Smooth muscle cell (in vitro differentiated cells): Measurements from ENCODE around the gene RRAGD. TPM values are rescaled to one million over a fixed set of nuclear protein-coding genes. Genes with fewer than 3 reads are reported as not detected.

ENCODE experiments used
- DNase-seq: peaks from one replicate; lab custom pipeline; 2025; ENCODE audit not compliant: unreplicated experiment; lab: John Stamatoyannopoulos, UW
- H2AFZ ChIP-seq: fragments of 200-600 bp; sonication (generic); 2 replicates; pipeline ENCODE4 v1.6.0; 2016; ENCODE audit warnings: antibody characterized with exemption, low read depth, mild to moderate bottlenecking
- H3F3A ChIP-seq: fragments of 200-600 bp; sonication (generic); 2 replicates; pipeline ENCODE4 v1.6.0; 2017; ENCODE audit warnings: antibody characterized with exemption, low read depth
- H3K27ac ChIP-seq: fragments of 200-600 bp; sonication (generic); 2 replicates; pipeline ENCODE4 v1.5.1; 2016; ENCODE audit warnings: low read depth, mild to moderate bottlenecking
- H3K27me3 ChIP-seq: fragments of 200-600 bp; sonication (generic); 2 replicates; pipeline ENCODE4 v1.6.1; 2016; ENCODE audit warnings: low read depth, mild to moderate bottlenecking
- H3K36me3 ChIP-seq: fragments of 200-600 bp; sonication (generic); 2 replicates; pipeline ENCODE4 v1.5.1; 2016; ENCODE audit warnings: low read depth
- H3K4me1 ChIP-seq: fragments of 200-600 bp; sonication (generic); 2 replicates; pipeline ENCODE4 v1.5.1; 2016; ENCODE audit warnings: low read depth
- H3K4me2 ChIP-seq: fragments of 200-600 bp; sonication (generic); 2 replicates; pipeline ENCODE4 v1.6.0; 2016; ENCODE audit warnings: mild to moderate bottlenecking
- H3K4me3 ChIP-seq: fragments of 200-600 bp; sonication (generic); 2 replicates; pipeline ENCODE4 v1.5.1; 2016; ENCODE audit warnings: mild to moderate bottlenecking
- H3K79me2 ChIP-seq: fragments of 200-600 bp; sonication (generic); 2 replicates; pipeline ENCODE4 v1.6.0; 2016; ENCODE audit warnings: low read depth, mild to moderate bottlenecking
- H3K9ac ChIP-seq: fragments of 200-600 bp; sonication (generic); 2 replicates; pipeline ENCODE4 v1.6.0; 2016; ENCODE audit warnings: low read depth
- H3K9me3 ChIP-seq: fragments of 200-600 bp; sonication (generic); replicated peaks from 2 replicates; pipeline ENCODE4 v1.5.1; 2016; ENCODE audit warnings: low read depth
- H4K20me1 ChIP-seq: fragments of 200-600 bp; sonication (generic); 2 replicates; pipeline ENCODE4 v1.6.0; 2016; ENCODE audit warnings: low read depth
- WGBS: methylation state at CpG from one replicate; pipeline ENCODE4 v1.1.7; 2016; ENCODE audit warnings: low lambda C conversion rate; 5-methylcytosine and 5-hydroxymethylcytosine counted together
- polyA plus RNA-seq: library from polyadenylated mRNA; unstranded; fragments of >200 nt; fragmentation: Nextera tagmentation; extraction: Ambion mirVana; gene quantifications from 2 replicates; pipeline ENCODE4 v1.2.1, GENCODE V29; 2016
- total RNA-seq: library from RNA; depleted of rRNA; stranded (reverse); fragments of >200 nt; gene quantifications from 2 replicates; pipeline ENCODE4 v1.2.3, GENCODE V29; 2014
- TF ChIP-seq, protein P1 (sequence below): fragments of 200-600 bp; sonication (generic); IDR thresholded peaks from 2 replicates; pipeline ENCODE4 v1.5.1; 2017; ENCODE audit warnings: borderline replicate concordance, mild to moderate bottlenecking, antibody characterized with exemption; ENCODE audit not compliant: insufficient read depth, poor library complexity, severe bottlenecking

The RRAGD gene
- total and polyA plus RNA-seq, 2 experiments from 2014 or later = 1.9 to 3.5 TPM

DNA sequence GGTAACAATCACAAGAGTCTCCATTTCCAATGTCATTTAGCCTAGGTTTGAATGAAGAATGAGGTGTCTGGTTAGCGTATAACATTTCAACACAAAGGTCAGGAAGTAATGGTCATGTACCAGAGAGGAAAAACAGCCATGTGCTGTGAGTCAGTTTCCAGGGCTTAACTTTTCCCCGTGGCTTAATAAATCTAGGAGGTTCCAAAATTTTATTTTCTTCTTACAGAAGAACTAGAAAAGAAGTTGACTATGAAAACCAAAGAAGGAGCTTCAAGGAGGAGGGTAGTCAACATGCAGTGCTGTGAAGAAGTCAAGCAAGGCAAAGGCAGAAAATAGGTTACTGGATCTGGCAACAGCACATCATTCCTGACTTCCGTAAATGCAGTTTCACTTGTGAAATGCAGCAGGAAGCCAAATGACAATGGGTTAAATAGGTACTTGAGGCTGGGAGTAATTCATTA lies 88.5 kb downstream of the RRAGD start:
- Histone ChIP-seq H3K9ac (no peak overlapping the region), H4K20me1 (peaks cover 33% of the 10 kb centered on the region), H3K9me3 (no peaks in the 10 kb centered on the region), H3K27me3 (no peaks in the 10 kb centered on the region), H3K4me3 (no peak overlapping the region), H3F3A (peaks cover 5% of the 10 kb centered on the region), H3K36me3 (peaks cover 15% of the 10 kb centered on the region), H3K4me1 (no peaks in the 10 kb centered on the region), H3K79me2 (peaks cover 3% of the 10 kb centered on the region), H3K27ac (peak overlapping the region; percentile 3), H2AFZ (no peak overlapping the region), H3K4me2 (no peak overlapping the region)
- WGBS = 56% methylated on average over 3 of the region's 3 CpGs
- TF ChIP-seq, protein P1, sequence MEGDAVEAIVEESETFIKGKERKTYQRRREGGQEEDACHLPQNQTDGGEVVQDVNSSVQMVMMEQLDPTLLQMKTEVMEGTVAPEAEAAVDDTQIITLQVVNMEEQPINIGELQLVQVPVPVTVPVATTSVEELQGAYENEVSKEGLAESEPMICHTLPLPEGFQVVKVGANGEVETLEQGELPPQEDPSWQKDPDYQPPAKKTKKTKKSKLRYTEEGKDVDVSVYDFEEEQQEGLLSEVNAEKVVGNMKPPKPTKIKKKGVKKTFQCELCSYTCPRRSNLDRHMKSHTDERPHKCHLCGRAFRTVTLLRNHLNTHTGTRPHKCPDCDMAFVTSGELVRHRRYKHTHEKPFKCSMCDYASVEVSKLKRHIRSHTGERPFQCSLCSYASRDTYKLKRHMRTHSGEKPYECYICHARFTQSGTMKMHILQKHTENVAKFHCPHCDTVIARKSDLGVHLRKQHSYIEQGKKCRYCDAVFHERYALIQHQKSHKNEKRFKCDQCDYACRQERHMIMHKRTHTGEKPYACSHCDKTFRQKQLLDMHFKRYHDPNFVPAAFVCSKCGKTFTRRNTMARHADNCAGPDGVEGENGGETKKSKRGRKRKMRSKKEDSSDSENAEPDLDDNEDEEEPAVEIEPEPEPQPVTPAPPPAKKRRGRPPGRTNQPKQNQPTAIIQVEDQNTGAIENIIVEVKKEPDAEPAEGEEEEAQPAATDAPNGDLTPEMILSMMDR = no peak
- DNase-seq = no peak

DNA sequence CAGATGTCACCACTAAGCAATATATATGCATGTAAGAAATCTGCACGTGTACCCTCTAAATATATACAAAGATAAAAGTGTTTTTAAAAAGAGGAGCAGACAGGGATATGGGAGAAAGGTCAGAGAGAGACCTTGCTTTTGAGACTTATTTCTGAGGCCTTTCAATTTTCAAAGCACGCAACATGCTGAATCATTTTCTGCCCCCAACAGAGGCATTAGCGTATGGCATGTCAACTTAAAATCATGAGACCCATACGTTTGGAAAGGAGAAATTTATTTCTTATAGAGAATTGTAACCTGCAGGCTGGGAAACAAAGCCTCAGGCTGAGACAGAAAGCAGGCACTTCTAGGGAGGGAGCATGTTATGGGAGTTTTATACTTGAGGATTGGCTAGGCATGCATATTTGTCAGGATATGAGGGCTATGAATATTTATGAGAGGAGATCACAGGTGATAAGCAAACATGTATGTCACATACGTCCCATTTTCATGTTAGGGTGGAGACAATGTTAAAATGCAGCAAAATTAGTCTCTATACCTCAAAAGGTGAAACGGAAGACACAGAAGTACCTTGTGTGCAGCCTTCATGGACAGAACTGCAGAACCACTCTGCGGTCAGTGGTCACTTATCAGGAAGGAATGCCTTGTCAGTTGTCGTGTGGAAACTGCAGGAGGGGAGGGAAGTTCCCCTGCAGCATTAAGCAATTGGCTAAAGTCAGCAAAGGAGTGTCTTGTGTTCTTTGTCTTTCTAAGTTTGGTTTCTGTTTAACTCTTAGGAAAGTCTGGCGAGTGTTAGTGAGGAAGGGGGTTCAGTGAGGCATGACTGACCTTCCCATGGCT lies 90.7 kb downstream of the RRAGD start:
- no peak overlapping the region for H2AFZ ChIP-seq
- H3K4me2 ChIP-seq = no peak overlapping the region
- H3F3A ChIP-seq = peaks cover 5% of the 10 kb centered on the region
- no peak for DNase-seq
- peaks cover 2% of the 10 kb centered on the region for H3K36me3 ChIP-seq
- H3K27me3 ChIP-seq = no peaks in the 10 kb centered on the region
- H3K4me3 ChIP-seq = no peak overlapping the region
- peaks cover 35% of the 10 kb centered on the region for H4K20me1 ChIP-seq
- no peaks in the 10 kb centered on the region for H3K9me3 ChIP-seq
- H3K4me1 ChIP-seq = no peaks in the 10 kb centered on the region
- no peaks in the 10 kb centered on the region for H3K79me2 ChIP-seq
- peak overlapping the region; percentile 27 for H3K27ac ChIP-seq
- 84% methylated on average over 9 of the region's 9 CpGs for WGBS
- TF ChIP-seq, protein P1 = no peak
- H3K9ac ChIP-seq = no peak overlapping the region

DNA sequence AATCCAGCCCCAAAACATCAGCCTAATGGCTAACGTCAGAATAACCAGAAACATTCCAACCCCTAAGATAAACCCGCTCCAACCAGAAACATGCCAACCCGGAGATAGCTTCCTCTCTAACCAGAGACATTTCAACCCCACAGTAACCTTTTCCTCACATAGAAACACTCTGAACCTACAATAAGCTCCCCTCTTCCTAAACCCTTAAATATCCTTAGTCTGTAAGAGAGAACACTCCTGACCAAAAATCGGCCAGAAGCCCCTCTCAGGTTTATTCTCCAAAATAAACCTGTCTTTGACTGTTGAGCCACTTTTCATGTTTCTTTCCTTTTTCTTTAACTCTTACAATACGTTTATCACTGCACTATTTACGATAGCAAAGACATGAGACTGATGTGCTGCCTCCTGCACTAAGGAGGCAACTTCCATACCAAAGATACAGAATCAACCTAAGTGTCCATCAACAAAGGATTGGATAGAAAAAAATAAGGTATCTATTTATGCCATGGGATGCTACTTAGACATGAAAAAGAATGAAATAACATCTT lies 92.0 kb downstream of the RRAGD start:
- no peaks in the 10 kb centered on the region for H3K4me1 ChIP-seq
- H3K27ac ChIP-seq = no peak overlapping the region
- H3K4me2 ChIP-seq = no peak overlapping the region
- no peak overlapping the region for H2AFZ ChIP-seq
- H3F3A ChIP-seq = peaks cover 5% of the 10 kb centered on the region
- DNase-seq = no peak
- H3K27me3 ChIP-seq = no peaks in the 10 kb centered on the region
- H3K79me2 ChIP-seq = no peaks in the 10 kb centered on the region
- H4K20me1 ChIP-seq = peaks cover 35% of the 10 kb centered on the region
- 93% methylated on average over 6 of the region's 6 CpGs for WGBS
- no peaks in the 10 kb centered on the region for H3K36me3 ChIP-seq
- H3K4me3 ChIP-seq = no peak overlapping the region
- TF ChIP-seq, protein P1 = no peak
- no peaks in the 10 kb centered on the region for H3K9me3 ChIP-seq
- no peak overlapping the region for H3K9ac ChIP-seq
